ENCODE results near the gene GPR3.

GPR3 gene

DNA sequence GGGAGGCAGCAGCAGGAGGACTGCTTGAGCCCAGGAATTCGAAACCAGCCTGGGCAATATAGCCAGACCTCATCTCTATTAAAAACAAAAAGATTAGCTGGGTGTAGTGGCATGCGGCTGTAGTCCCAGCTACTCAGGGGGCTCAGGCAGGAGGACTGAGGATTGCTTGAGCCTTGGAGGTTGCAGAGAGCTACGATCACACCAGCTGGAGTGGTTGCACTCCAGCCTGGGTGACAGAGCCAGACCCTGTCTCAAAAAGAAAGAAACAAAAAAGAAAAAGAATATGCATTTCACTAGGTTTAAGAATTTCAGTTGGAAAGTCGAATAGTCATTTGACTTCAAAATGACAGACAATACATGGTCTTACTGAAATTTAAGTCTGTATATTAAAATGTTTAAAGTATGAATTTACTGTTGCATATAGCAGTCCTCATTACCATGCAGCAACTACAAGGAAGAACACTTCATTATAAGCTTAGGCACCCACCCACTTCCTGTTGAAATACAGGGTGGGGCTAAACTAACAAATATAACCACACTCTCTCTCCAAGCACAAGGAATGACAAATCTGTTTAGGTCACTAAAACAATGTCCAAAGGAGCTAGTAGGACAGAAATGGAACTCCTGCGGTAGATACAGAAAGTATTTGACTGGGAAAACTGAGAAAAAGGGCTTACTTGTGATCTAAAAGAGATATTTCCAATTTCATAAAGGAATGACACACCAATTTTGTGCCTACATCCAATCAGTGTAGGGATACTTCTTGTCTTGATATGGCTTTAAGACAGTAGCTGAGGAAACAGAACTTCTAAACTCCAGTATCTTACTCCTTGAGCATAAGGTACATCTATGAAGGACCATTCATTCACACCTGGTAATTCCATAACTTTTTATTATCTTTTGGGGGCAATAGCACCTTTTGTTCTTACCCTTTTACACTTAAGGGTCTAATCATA, 44.1 kb downstream of the GPR3 start:
- H3K36me3 Mint-ChIP-seq, result peaks cover 17% of the 10 kb centered on the region
- peak overlapping the region; percentile 65 for H3K4me3 Mint-ChIP-seq
- H3K4me1 Mint-ChIP-seq, result peaks cover 64% of the 10 kb centered on the region
- peak overlapping the region; percentile 82 for H3K27ac Mint-ChIP-seq
- ATAC-seq, result peak; percentile 52
- H3K9me3 Mint-ChIP-seq, result no peaks in the 10 kb centered on the region
- H3K27me3 Mint-ChIP-seq, result no peaks in the 10 kb centered on the region

DNA sequence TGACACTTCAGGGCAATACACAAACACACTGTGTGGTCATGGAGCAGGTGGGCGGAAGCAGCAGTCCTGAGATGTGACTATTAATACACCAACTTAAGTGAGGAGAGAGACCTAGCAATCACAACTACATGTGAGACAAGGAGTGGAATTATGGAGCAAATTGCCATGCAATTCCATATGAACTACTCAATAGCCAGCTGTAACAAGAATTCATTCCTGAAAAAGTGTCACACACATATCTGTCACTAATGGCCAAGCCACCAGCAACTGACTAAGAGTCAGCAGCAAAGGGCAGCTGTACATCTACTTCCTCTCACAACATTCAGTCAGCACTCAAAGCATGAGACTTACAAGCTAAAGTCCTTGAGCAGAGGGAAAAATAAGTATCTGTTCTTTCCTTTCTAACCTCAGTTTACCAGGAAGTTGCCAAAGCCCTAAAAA, 46.2 kb downstream of the GPR3 start:
- peak overlapping the region; percentile 82 for H3K27ac Mint-ChIP-seq
- peaks cover 11% of the 10 kb centered on the region for H3K36me3 Mint-ChIP-seq
- ATAC-seq, result peak; percentile 57
- peaks cover 56% of the 10 kb centered on the region for H3K4me1 Mint-ChIP-seq
- H3K27me3 Mint-ChIP-seq, result no peaks in the 10 kb centered on the region
- H3K9me3 Mint-ChIP-seq, result no peaks in the 10 kb centered on the region
- H3K4me3 Mint-ChIP-seq, result no peak overlapping the region

- H3K4me3 Mint-ChIP-seq, result no peak overlapping the region
- peaks cover 55% of the 10 kb centered on the region for H3K4me1 Mint-ChIP-seq
- no peak for ATAC-seq
- no peaks in the 10 kb centered on the region for H3K9me3 Mint-ChIP-seq
- peak overlapping the region; percentile 82 for H3K27ac Mint-ChIP-seq
- H3K27me3 Mint-ChIP-seq, result no peaks in the 10 kb centered on the region
- H3K36me3 Mint-ChIP-seq, result peaks cover 11% of the 10 kb centered on the region
Measured at GRCh38 chr1:27439150-27439549, 46.7 kb downstream of the GPR3 start.

- Mint-ChIP-seq H3K36me3 (peaks cover 21% of the 10 kb centered on the region), H3K9me3 (no peaks in the 10 kb centered on the region), H3K27ac (peak overlapping the region; percentile 83), H3K4me1 (peaks cover 52% of the 10 kb centered on the region), H3K27me3 (no peaks in the 10 kb centered on the region), H3K4me3 (no peak overlapping the region)
- ATAC-seq, result no peak
Measured at GRCh38 chr1:27444632-27445031, 52.2 kb downstream of the GPR3 start.
